Measurements from ENCODE around the gene EFCC1.

- no peak for TF ChIP-seq CTCF (IDR thresholded peaks at IDR 0.05)
- no peak for TF ChIP-seq POLR2A (IDR thresholded peaks at IDR 0.05)
Measured at GRCh38 chr3:129046037-129046731, 45.1 kb downstream of the EFCC1 start.
